ENCODE results near the gene TMX4.
"Not testable (repeated sequence)": the region's sequence is repeated elsewhere in the genome, so short reads cannot be mapped to it uniquely, and the experiment has no call there.

- TF ChIP-seq CTCF (IDR thresholded peaks at IDR 0.05 in 2 of 3, conservative IDR thresholded peaks at IDR 0.05 in 1 of 3; ENCODE audit: borderline replicate concordance in 1 of 3, insufficient read depth in 1 of 3, low read depth in 2 of 3, low read length in 2 of 3); JUND (IDR thresholded peaks at IDR 0.05); ATF3 (IDR thresholded peaks at IDR 0.05); YY1 (IDR thresholded peaks at IDR 0.05; ENCODE audit: extremely low read depth, insufficient replicate concordance, low read depth, low read length); EZH2 (IDR thresholded peaks at IDR 0.05); REST (IDR thresholded peaks at IDR 0.05; ENCODE audit: low read depth); CBX3 (IDR thresholded peaks at IDR 0.05; ENCODE audit: low read depth); RAD21 (IDR thresholded peaks at IDR 0.05; ENCODE audit: low read depth); POLR2A (IDR thresholded peaks at IDR 0.05; ENCODE audit: borderline replicate concordance, extremely low read depth, insufficient read depth, insufficient read length): not testable (repeated sequence)
Observed at GRCh38 chr20:7956561-7956960, 63.0 kb downstream of the TMX4 start.

All from HCT116 (cell line).